ENCODE measurements around the gene TOGARAM2. TPM values are rescaled to one million over a fixed set of nuclear protein-coding genes. Genes with fewer than 3 reads are reported as not detected.
"Not testable (repeated sequence)": the region's sequence is repeated elsewhere in the genome, so short reads cannot be mapped to it uniquely, and the experiment has no call there.

The TOGARAM2 gene
- total RNA-seq, 1 donor from 2014 or later = 6.4 TPM

GRCh38 chr2:28976584-28976983, 4.5 kb upstream of the TOGARAM2 start:
- intact Hi-C loops (cut with micrococcal nuclease) = no loop called here

GRCh38 chr2:28977176-28977875, 3.8 kb upstream of the TOGARAM2 start:
- intact Hi-C loops (cut with micrococcal nuclease) = no loop called here

- intact Hi-C loops (cut with micrococcal nuclease) = not testable (repeated sequence)
These were observed 3.1 kb upstream of the TOGARAM2 start for GRCh38 chr2:28978001-28978400.

- intact Hi-C loops (cut with micrococcal nuclease) = no loop called here
These were observed 2.5 kb upstream of the TOGARAM2 start for GRCh38 chr2:28978606-28979005.

- intact Hi-C loops (cut with micrococcal nuclease) = no loop called here
These were observed 2.1 kb upstream of the TOGARAM2 start for GRCh38 chr2:28979041-28979440.

- intact Hi-C loops (cut with micrococcal nuclease) = no loop called here
These were observed 1.3 kb upstream of the TOGARAM2 start for GRCh38 chr2:28979576-28980366.

- intact Hi-C loops (cut with micrococcal nuclease) = no loop called here
These were observed 606 bp upstream of the TOGARAM2 start for GRCh38 chr2:28980368-28981015.

GRCh38 chr2:28981620-28982376, 700 bp downstream of the TOGARAM2 start:
- intact Hi-C loops (cut with micrococcal nuclease) = no loop called here

- intact Hi-C loops (cut with micrococcal nuclease) = no loop called here
These were observed 1.4 kb downstream of the TOGARAM2 start for GRCh38 chr2:28982381-28982950.

- intact Hi-C loops (cut with micrococcal nuclease) = no loop called here
These were observed 5.3 kb downstream of the TOGARAM2 start for GRCh38 chr2:28986429-28986828.

GRCh38 chr2:28989973-28990372, 8.9 kb downstream of the TOGARAM2 start:
- intact Hi-C loops (cut with micrococcal nuclease) = no loop called here

GRCh38 chr2:28990445-28990844, 9.3 kb downstream of the TOGARAM2 start:
- intact Hi-C loops (cut with micrococcal nuclease) = no loop called here

GRCh38 chr2:28991021-28991420, 9.9 kb downstream of the TOGARAM2 start:
- intact Hi-C loops (cut with micrococcal nuclease) = no loop called here

- intact Hi-C loops (cut with micrococcal nuclease) = no loop called here
These were observed 10.4 kb downstream of the TOGARAM2 start for GRCh38 chr2:28991460-28991859.

- intact Hi-C loops (cut with micrococcal nuclease) = no loop called here
These were observed 12.3 kb downstream of the TOGARAM2 start for GRCh38 chr2:28993206-28993960.

GRCh38 chr2:28994074-28994473, 13.0 kb downstream of the TOGARAM2 start:
- intact Hi-C loops (cut with micrococcal nuclease) = no loop called here

- intact Hi-C loops (cut with micrococcal nuclease) = no loop called here
These were observed 13.6 kb downstream of the TOGARAM2 start for GRCh38 chr2:28994679-28995078.

- intact Hi-C loops (cut with micrococcal nuclease) = no loop called here
These were observed 15.0 kb downstream of the TOGARAM2 start for GRCh38 chr2:28995765-28996750.

- intact Hi-C loops (cut with micrococcal nuclease) = no loop called here
These were observed 16.2 kb downstream of the TOGARAM2 start for GRCh38 chr2:28997237-28997846.

All from T-helper 1 cell treated with Interleukin-12 subunit alpha and Interleukin-12 subunit beta and Interleukin-4 antibody, amounts not matched to agents 30 ng/mL and 1 ng/mL, for 36 hours (primary cell).